ENCODE data around the gene PSMC3IP. TPM values are rescaled to one million over a fixed set of nuclear protein-coding genes. Genes with fewer than 3 reads are reported as not detected.
"Not testable (repeated sequence)": the region's sequence is repeated elsewhere in the genome, so short reads cannot be mapped to it uniquely, and the experiment has no call there.

The PSMC3IP gene, protein sequence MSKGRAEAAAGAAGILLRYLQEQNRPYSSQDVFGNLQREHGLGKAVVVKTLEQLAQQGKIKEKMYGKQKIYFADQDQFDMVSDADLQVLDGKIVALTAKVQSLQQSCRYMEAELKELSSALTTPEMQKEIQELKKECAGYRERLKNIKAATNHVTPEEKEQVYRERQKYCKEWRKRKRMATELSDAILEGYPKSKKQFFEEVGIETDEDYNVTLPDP
- total RNA-seq: 1 to 10 TPM; 2.2 to 3.4 TPM
- long read RNA-seq, partial matches to known transcripts: 0 of 2 reads
- long read RNA-seq, other reads (novel, unspliced or antisense): 0 of 2 reads

GRCh38 chr17:42577532-42578281, at the start of gene PSMC3IP:
Gene PSMC3IP, minus strand, starts transcription at chr17:42577729. Its CDS starts 43 bp downstream, at chr17:42577686.
- DNase-seq (peak; percentile 97), ATAC-seq (peak; percentile 96)
- intact Hi-C loops (cut with DNase I): loop anchor here (2.0 to 10.0 kb wide), 3 partner anchors 31 to 185 kb away; partner anchors contain the start of genes PLEKHH3 (in 1 of the 2), RAMP2 (in 1 of the 2), RETREG3 (in 1 of the 2) and TUBG1 (in 1 of the 2)

- intact Hi-C loops (cut with DNase I): no loop called here
- ATAC-seq: peak in 1 of 2 donors; percentile 55
- DNase-seq: no peak
Observed at GRCh38 chr17:42623732-42624596, 46.4 kb upstream of the PSMC3IP start.

- DNase-seq (no peak), ATAC-seq (no peak)
- intact Hi-C loops (cut with DNase I): no loop called here
Observed at GRCh38 chr17:42623271-42623670, 45.7 kb upstream of the PSMC3IP start.

- DNase-seq; ATAC-seq; intact Hi-C loops (cut with DNase I): not testable (repeated sequence)
Observed at GRCh38 chr17:42621987-42622386, 44.5 kb upstream of the PSMC3IP start.

DNA sequence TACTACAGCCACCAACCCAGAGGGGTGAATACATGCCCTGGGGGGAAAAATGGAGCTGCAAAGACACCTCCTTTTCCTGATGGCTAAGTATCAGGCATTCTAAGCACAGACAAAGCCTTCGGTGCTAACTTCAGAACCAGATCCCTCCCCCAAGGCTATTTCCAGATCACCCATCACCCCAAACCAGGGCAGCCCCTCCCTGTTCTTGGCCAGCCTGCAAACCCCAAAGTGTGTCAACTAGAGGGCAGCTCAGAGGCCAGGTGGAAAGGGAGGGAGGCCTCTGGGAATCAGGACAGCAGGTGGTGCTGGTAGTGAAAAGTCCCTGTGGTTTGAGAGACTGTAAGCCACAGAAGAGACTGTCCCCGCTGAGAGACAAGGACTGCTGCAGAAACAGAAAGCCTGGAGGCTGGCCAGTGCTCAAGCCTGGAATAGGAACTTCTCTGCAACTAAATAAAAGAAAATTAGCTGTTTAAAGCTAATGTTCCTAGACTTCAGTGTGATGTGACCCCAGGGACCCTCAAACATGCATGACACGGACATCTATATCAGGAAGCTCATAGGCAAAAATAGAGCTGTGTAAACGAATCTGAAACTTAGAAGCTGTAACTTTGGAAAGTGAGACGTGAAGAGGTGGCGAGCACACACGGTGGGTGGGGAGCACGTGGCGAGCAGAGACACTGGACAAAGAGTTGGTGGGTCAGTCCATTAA, 41.1 kb upstream of the PSMC3IP start:
- ATAC-seq: peak; percentile 84 to 94
- peak; percentile 40 for DNase-seq
- intact Hi-C loops (cut with DNase I): loop anchor here in 1 of 2 donors (5.0 kb wide), 1 partner anchor 34 kb away; no protein-coding TSS in a partner anchor

GRCh38 chr17:42617956-42618431, 40.5 kb upstream of the PSMC3IP start:
- intact Hi-C loops (cut with DNase I): loop anchor here in 1 of 2 donors (5.0 kb wide), 1 partner anchor 34 kb away; no protein-coding TSS in a partner anchor
- ATAC-seq (peak in 1 of 2 donors; percentile 9), DNase-seq (no peak)

DNA sequence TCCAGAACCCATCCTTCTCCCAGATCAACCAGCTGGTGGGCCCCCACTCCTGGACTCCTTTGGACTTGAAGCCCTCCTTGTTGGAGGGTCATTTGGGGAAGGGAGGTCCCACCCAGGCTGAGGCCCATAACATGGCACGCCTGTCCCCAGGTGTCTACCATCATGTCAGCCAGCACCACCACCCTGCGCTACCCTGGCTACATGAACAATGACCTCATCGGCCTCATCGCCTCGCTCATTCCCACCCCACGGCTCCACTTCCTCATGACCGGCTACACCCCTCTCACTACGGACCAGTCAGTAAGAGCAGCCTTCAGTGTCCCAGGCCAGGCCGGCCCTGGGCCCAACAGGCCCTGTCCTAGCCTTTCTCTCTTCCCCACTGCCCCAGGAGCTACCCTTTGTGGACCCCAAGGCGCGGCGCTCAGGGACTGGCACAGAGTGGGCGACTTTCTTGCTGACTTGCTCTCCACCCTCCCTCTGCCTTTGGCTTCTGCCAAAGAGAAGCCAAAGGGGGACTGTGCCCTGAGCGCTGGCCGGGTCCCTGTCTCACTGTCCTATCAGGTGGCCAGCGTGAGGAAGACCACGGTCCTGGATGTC, 36.3 kb upstream of the PSMC3IP start:
- no peak for ATAC-seq
- intact Hi-C loops (cut with DNase I): no loop called here
- DNase-seq: no peak

GRCh38 chr17:42612013-42612412, 34.5 kb upstream of the PSMC3IP start:
- DNase-seq (no peak), ATAC-seq (no peak)
- intact Hi-C loops (cut with DNase I): no loop called here

DNA sequence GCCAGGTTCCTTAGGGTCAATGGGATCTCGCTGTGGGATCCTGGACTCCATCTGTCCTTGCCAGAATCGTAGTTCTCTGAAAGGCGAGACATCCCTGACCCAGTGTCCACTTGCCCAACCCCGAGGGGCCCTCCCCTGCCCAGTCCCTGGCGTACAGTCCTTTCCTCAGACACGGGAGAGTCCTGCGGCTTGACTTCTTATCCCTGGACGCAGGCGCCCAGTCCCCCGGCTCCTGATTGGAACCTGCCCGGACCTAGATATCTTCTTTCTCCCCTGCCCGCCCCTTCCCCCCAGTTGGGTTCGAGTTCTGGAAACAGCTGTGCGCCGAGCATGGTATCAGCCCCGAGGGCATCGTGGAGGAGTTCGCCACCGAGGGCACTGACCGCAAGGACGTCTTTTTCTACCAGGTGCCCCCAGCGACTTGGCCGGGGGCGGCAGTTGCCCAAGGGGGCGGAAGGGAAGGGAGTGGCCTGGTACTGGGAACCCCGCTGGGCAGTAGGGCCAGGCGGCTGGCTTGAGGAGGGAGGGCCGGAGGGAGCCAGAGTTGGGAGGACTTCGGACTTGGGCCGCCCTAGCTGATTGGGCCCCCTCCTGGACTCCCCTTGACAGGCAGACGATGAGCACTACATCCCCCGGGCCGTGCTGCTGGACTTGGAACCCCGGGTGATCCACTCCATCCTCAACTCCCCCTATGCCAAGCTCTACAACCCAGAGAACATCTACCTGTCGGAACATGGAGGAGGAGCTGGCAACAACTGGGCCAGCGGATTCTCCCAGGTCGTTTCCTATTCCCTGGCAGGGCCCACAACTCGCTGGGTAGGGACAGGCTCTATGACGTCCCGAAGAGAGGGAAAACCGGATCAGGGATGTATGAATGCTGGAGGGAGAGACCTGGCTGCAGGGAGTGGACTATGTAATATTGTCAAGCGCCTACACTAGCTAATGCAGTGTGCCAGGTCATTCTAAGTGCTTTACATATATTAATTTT, 32.6 kb upstream of the PSMC3IP start:
- peak; percentile 38 to 49 for ATAC-seq
- intact Hi-C loops (cut with DNase I): loop anchor here in 1 of 2 donors (2.0 to 5.0 kb wide), 2 partner anchors 31 to 72 kb away; partner anchors contain the start of genes CCR10 and CNTNAP1
- DNase-seq: not testable (repeated sequence)

GRCh38 chr17:42609182-42609813, 31.8 kb upstream of the PSMC3IP start, which contains the start of the genes RETREG3 and TUBG1:
Gene RETREG3, minus strand, starts transcription at chr17:42609374. Its CDS starts 50 bp downstream, at chr17:42609324.
Gene TUBG1, plus strand, starts transcription at chr17:42609683. Its CDS starts 55 bp downstream, at chr17:42609738.
- intact Hi-C loops (cut with DNase I): loop anchor here in 1 of 2 donors (2.0 to 5.0 kb wide), 2 partner anchors 30 to 73 kb away; partner anchors contain the start of genes CCR10 and CNTNAP1
- peak; percentile 97 for ATAC-seq
- peak; percentile 99 for DNase-seq

GRCh38 chr17:42608305-42609181, 31.0 kb upstream of the PSMC3IP start:
- peak; percentile 62 to 74 for ATAC-seq
- intact Hi-C loops (cut with DNase I): loop anchor here in 1 of 2 donors (2.0 to 5.0 kb wide), 2 partner anchors 30 to 74 kb away; partner anchors contain the start of genes CCR10 and CNTNAP1
- DNase-seq: peak; percentile 27

- no peak for DNase-seq
- intact Hi-C loops (cut with DNase I): loop anchor here in 1 of 2 donors (2.0 to 5.0 kb wide), 2 partner anchors 29 to 75 kb away; partner anchors contain the start of genes CCR10 and CNTNAP1
- ATAC-seq: no peak
Observed at GRCh38 chr17:42607769-42608168, 30.2 kb upstream of the PSMC3IP start.

- DNase-seq (no peak), ATAC-seq (no peak)
- intact Hi-C loops (cut with DNase I): no loop called here
Observed at GRCh38 chr17:42603318-42603717, 25.8 kb upstream of the PSMC3IP start.

GRCh38 chr17:42598905-42599304, 21.4 kb upstream of the PSMC3IP start:
- intact Hi-C loops (cut with DNase I): no loop called here
- ATAC-seq (peak in 1 of 2 donors; percentile 70), DNase-seq (no peak)

GRCh38 chr17:42596386-42596785, 18.9 kb upstream of the PSMC3IP start:
- ATAC-seq (no peak), DNase-seq (no peak)
- intact Hi-C loops (cut with DNase I): no loop called here

Data from left cardiac atrium (tissue), 4 donors.